ENCODE measurements around the gene HMGN4. TPM values are rescaled to one million over a fixed set of nuclear protein-coding genes. Genes with fewer than 3 reads are reported as not detected.

The HMGN4 gene
- polyA plus RNA-seq, 1 experiment, result 72.3 TPM

- Histone ChIP-seq H3K27ac (ENCODE audit: low read depth, low read length) (peak overlapping the region; percentile 62), H3K27me3 (ENCODE audit: control insufficient read depth, insufficient read depth, low read length) (no peaks in the 10 kb centered on the region), H3K4me3 (ENCODE audit: low read depth, low read length) (peak overlapping the region; percentile 62), H3K9me3 (ENCODE audit: control insufficient read depth, insufficient read depth, low read length) (no peaks in the 10 kb centered on the region; the same call in 1 of the 2 replicates)
- POLR2A ChIA-PET, result interaction anchor here (0.8 to 2.2 kb wide), 3 partner anchors 16 to 593 kb away, joined by 3 to 8 read pairs (median 3); partner anchors contain the start of gene HMGN4
- TF ChIP-seq CTCF (IDR thresholded peaks at IDR 0.05; ENCODE audit: low read depth, low read length), result no peak
- peak; percentile 81 for DNase-seq (ENCODE audit: low read depth, low spot score)
- CTCF ChIA-PET, result interaction anchor here (0.6 to 2.6 kb wide), 5 partner anchors 18 to 215 kb away, joined by 3 to 11 read pairs (median 3); no protein-coding TSS in a partner anchor
Measured at GRCh38 chr6:26553635-26554446, 15.7 kb downstream of the HMGN4 start.

GRCh38 chr6:26554447-26554696 lies 16.2 kb downstream of the HMGN4 start:
- Histone ChIP-seq H3K9me3 (ENCODE audit: control insufficient read depth, insufficient read depth, low read length) (no peaks in the 10 kb centered on the region; the same call in 1 of the 2 replicates), H3K27ac (ENCODE audit: low read depth, low read length) (no peak overlapping the region), H3K4me3 (ENCODE audit: low read depth, low read length) (peak overlapping the region; percentile 62), H3K27me3 (ENCODE audit: control insufficient read depth, insufficient read depth, low read length) (no peaks in the 10 kb centered on the region)
- ChIA-PET POLR2A (interaction anchor here (1.0 to 2.2 kb wide), 2 partner anchors 16 to 282 kb away, joined by 3 to 8 read pairs; partner anchors contain the start of gene HMGN4), CTCF (interaction anchor here (0.6 to 2.6 kb wide), 6 partner anchors 17 to 216 kb away, joined by 3 to 11 read pairs (median 3); no protein-coding TSS in a partner anchor)
- no peak for DNase-seq (ENCODE audit: low read depth, low spot score)
- TF ChIP-seq CTCF (IDR thresholded peaks at IDR 0.05; ENCODE audit: low read depth, low read length), result no peak

- CTCF ChIA-PET, result interaction anchor here (0.6 to 2.6 kb wide), 7 partner anchors 17 to 535 kb away, joined by 3 to 11 read pairs (median 3); a partner anchor contains a TSS
- peak overlapping the region; percentile 62 for H3K4me3 ChIP-seq (ENCODE audit: low read depth, low read length)
- TF ChIP-seq CTCF (IDR thresholded peaks at IDR 0.05; ENCODE audit: low read depth, low read length), result no peak
- H3K9me3 ChIP-seq (ENCODE audit: control insufficient read depth, insufficient read depth, low read length), result no peaks in the 10 kb centered on the region; the same call in 1 of the 2 replicates
- POLR2A ChIA-PET, result no interaction called here
- no peak overlapping the region for H3K27ac ChIP-seq (ENCODE audit: low read depth, low read length)
- DNase-seq (ENCODE audit: low read depth, low spot score), result no peak
- H3K27me3 ChIP-seq (ENCODE audit: control insufficient read depth, insufficient read depth, low read length), result no peaks in the 10 kb centered on the region
Measured at GRCh38 chr6:26554697-26555504, 16.7 kb downstream of the HMGN4 start.

- H3K27me3 ChIP-seq (ENCODE audit: control insufficient read depth, insufficient read depth, low read length), result no peaks in the 10 kb centered on the region
- ChIA-PET CTCF (interaction anchor here (0.6 to 2.6 kb wide), 7 partner anchors 17 to 536 kb away, joined by 3 to 11 read pairs (median 5); a partner anchor contains a TSS), POLR2A (interaction anchor here (0.8 to 1.4 kb wide), 2 partner anchors 19 to 234 kb away, joined by 3 to 8 read pairs; no protein-coding TSS in a partner anchor)
- H3K27ac ChIP-seq (ENCODE audit: low read depth, low read length), result no peak overlapping the region
- DNase-seq (ENCODE audit: low read depth, low spot score), result no peak
- TF ChIP-seq CTCF (IDR thresholded peaks at IDR 0.05; ENCODE audit: low read depth, low read length), result no peak
- peak overlapping the region; percentile 62 for H3K4me3 ChIP-seq (ENCODE audit: low read depth, low read length)
- H3K9me3 ChIP-seq (ENCODE audit: control insufficient read depth, insufficient read depth, low read length), result no peaks in the 10 kb centered on the region; the same call in 1 of the 2 replicates
Measured at GRCh38 chr6:26555505-26556262, 17.5 kb downstream of the HMGN4 start.

Data from AG04450 (cell line).